Muscle layer of duodenum (tissue), 2 donors: ENCODE measurements around the gene D2HGDH.
"Not testable (repeated sequence)": the region's sequence is repeated elsewhere in the genome, so short reads cannot be mapped to it uniquely, and the experiment has no call there.

Experiments
- H3K27ac ChIP-seq: one replicate; pipeline ENCODE4 v1.7.0; 2013; ENCODE audit warnings: mild to moderate bottlenecking, low read length
- H3K27me3 ChIP-seq: one replicate; pipeline ENCODE4 v1.7.0; 2013; ENCODE audit warnings: low read depth, mild to moderate bottlenecking, control low read depth, low read length
- H3K36me3 ChIP-seq, 2 donors: one replicate each; pipeline ENCODE4 v1.7.0; 2013; ENCODE audit warnings: low read length in 2 of 2, control low read depth in 1 of 2, mild to moderate bottlenecking in 1 of 2; ENCODE audit not compliant: insufficient read depth in 2 of 2, control insufficient read depth in 1 of 2
- H3K4me1 ChIP-seq, 2 donors: one replicate each; pipeline ENCODE4 v1.7.0; 2013; ENCODE audit warnings: low read length in 2 of 2, mild to moderate bottlenecking in 2 of 2, control low read depth in 1 of 2, moderate library complexity in 1 of 2; ENCODE audit not compliant: insufficient read depth in 2 of 2, control insufficient read depth in 1 of 2
- H3K4me3 ChIP-seq, 2 donors: one replicate each; pipeline ENCODE4 v1.7.0; 2013; ENCODE audit warnings: low read length in 2 of 2, low read depth in 1 of 2, mild to moderate bottlenecking in 1 of 2
- H3K9me3 ChIP-seq, 2 donors: one replicate each; pipeline ENCODE4 v1.7.0; 2013; ENCODE audit warnings: low read length in 2 of 2, control low read depth in 1 of 2, mild to moderate bottlenecking in 1 of 2; ENCODE audit not compliant: control insufficient read depth in 1 of 2
- donor health status: healthy.

Gene D2HGDH

GRCh38 chr2:241728000-241728399 is 6.4 kb upstream of the D2HGDH start:
- Histone ChIP-seq H3K36me3 (peaks cover 0 to 18% of the 10 kb centered on the region in 2 donors), H3K4me1 (no peaks in the 10 kb centered on the region), H3K27ac (no peak overlapping the region), H3K9me3 (no peaks in the 10 kb centered on the region), H3K4me3 (no peak overlapping the region), H3K27me3 (no peaks in the 10 kb centered on the region)

DNA sequence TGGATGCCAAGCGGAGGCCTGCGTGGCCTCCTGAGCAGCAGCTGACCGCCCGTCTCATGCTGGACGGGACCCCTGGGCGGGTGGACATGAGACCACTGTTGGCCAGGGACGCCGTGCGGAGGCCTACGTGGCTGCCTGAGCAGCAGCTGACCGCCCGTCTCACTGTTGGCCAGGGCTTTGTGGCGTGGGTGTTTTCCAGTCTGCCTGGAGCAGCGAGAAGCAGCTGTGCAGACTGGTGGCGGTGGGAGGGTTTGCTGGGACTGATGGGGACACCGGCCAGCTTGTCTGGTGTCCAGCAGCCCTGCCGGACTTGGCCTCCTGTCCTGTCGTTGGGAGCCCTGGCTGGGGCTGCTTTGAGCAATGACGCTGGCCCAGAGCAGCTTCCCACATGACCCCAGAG is 5.8 kb upstream of the D2HGDH start:
- Histone ChIP-seq H3K27me3 (no peaks in the 10 kb centered on the region), H3K27ac (no peak overlapping the region), H3K36me3 (peaks cover 0 to 12% of the 10 kb centered on the region in 2 donors), H3K9me3 (no peaks in the 10 kb centered on the region), H3K4me3 (no peak overlapping the region), H3K4me1 (peaks cover 0 to 4% of the 10 kb centered on the region in 2 donors)

DNA sequence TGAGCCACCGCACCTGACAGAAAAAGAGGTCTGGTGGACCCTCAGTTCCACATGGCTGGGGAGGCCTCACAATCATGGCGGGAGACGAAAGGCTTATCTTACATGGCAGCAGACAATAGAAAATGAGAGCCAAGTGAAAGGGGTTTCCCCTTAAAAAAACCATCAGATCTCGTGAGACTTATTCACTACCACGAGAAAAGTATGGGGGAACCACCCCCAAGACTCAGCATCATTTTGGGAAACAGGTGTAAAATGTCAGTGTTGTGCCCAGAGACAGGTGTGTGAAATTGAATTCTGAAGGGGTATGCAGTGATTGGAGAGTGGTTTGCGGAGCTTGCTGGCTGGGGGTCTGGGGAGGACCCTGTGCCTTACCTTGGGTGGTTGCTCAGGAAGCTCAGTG is 4.6 kb upstream of the D2HGDH start:
- Histone ChIP-seq H3K27ac (no peak overlapping the region), H3K36me3 (peaks cover 0 to 9% of the 10 kb centered on the region in 2 donors), H3K4me1 (peaks cover 0 to 9% of the 10 kb centered on the region in 2 donors), H3K4me3 (no peak overlapping the region), H3K27me3 (no peaks in the 10 kb centered on the region), H3K9me3 (no peaks in the 10 kb centered on the region)

DNA sequence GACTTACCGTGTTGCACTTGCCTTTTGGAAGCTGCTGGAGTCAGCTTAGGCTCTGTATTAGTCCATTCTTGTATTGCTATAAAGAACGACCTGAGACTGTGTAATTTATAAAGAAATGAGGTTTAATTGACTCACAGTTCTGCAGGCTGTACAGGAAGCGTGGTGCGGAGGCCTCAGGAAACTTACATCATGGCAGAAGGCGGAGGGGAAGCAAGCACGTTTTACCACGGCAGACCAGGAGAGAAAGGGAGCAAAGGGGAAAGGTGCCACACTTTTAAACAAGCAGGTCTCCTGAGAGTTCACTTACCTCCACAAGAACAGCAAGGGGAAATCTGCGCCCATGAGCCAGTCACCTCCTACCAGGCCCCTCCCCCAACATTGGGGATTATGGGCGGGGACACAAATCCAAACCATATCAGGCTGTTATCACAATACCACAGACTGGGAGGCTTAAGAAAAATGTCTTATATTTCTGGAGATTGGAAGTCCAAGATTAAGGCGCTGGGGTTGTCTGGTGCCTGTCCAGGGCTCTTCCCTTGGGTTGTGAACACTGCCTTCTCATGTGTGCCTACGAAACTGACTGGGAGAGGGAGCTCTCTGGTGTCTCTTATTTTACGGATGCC is 3.6 kb upstream of the D2HGDH start:
- H3K9me3 ChIP-seq: no peaks in the 10 kb centered on the region
- H3K4me3 ChIP-seq: no peak overlapping the region
- H3K27me3 ChIP-seq: no peaks in the 10 kb centered on the region
- H3K4me1 ChIP-seq: peaks cover 0 to 9% of the 10 kb centered on the region in 2 donors
- H3K27ac ChIP-seq: no peak overlapping the region
- peaks cover 0 to 4% of the 10 kb centered on the region in 2 donors for H3K36me3 ChIP-seq

GRCh38 chr2:241732513-241733186 is 1.8 kb upstream of the D2HGDH start:
- not testable (repeated sequence) for H3K36me3 ChIP-seq, H3K9me3 ChIP-seq, H3K27ac ChIP-seq, H3K4me1 ChIP-seq, H3K27me3 ChIP-seq, H3K4me3 ChIP-seq

- Histone ChIP-seq H3K9me3 (no peaks in the 10 kb centered on the region), H3K36me3 (peaks cover 0 to 4% of the 10 kb centered on the region in 2 donors), H3K27me3 (no peaks in the 10 kb centered on the region), H3K27ac (no peak overlapping the region), H3K4me3 (peak overlapping the region; percentile 26 to 99), H3K4me1 (peaks cover 0 to 9% of the 10 kb centered on the region in 2 donors)
These were observed 831 bp upstream of the D2HGDH start for GRCh38 chr2:241733391-241734207.

DNA sequence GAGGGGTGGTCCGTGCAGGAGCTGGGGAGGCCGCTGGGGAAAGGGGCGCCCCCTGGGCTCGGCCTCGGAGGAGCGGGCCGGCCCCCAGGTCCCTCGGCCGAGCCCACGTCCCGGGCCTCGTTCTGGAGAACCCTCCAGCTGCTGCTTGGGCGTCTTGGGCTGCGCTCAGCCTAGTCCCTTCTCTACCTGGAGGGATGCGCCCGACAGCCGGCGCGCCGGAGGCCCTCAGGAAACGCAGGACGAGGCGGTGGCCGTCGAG is 293 bp upstream of the D2HGDH start:
- H3K27ac ChIP-seq: no peak overlapping the region
- H3K27me3 ChIP-seq: no peaks in the 10 kb centered on the region
- H3K4me1 ChIP-seq: peaks cover 0 to 9% of the 10 kb centered on the region in 2 donors
- H3K4me3 ChIP-seq: peak overlapping the region; percentile 26 to 99
- no peaks in the 10 kb centered on the region for H3K9me3 ChIP-seq
- H3K36me3 ChIP-seq: peaks cover 0 to 4% of the 10 kb centered on the region in 2 donors

DNA sequence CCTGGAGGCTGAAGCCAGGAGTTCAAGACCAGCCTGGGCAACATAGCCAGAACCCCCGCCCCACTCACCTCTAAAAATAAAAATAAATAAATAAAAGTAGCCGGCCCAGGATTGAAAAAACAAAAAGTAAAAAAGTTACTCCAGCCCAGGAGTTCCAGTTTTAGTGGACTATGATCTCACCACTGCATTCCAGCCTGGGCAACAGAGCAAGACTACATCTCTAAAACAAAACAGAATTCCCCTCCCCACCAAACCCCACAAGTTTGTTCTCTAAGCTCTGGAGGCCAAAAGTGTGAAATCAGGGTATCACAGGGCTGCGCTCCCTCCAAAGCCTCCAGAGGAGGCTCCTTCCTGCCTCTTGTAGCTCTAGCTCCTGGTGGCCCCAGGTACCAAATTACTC is 1.7 kb downstream of the D2HGDH start:
- H3K27me3 ChIP-seq: no peaks in the 10 kb centered on the region
- peaks cover 0 to 4% of the 10 kb centered on the region in 2 donors for H3K36me3 ChIP-seq
- no peaks in the 10 kb centered on the region for H3K9me3 ChIP-seq
- no peak overlapping the region for H3K4me3 ChIP-seq
- peaks cover 0 to 9% of the 10 kb centered on the region in 2 donors for H3K4me1 ChIP-seq
- no peak overlapping the region for H3K27ac ChIP-seq

DNA sequence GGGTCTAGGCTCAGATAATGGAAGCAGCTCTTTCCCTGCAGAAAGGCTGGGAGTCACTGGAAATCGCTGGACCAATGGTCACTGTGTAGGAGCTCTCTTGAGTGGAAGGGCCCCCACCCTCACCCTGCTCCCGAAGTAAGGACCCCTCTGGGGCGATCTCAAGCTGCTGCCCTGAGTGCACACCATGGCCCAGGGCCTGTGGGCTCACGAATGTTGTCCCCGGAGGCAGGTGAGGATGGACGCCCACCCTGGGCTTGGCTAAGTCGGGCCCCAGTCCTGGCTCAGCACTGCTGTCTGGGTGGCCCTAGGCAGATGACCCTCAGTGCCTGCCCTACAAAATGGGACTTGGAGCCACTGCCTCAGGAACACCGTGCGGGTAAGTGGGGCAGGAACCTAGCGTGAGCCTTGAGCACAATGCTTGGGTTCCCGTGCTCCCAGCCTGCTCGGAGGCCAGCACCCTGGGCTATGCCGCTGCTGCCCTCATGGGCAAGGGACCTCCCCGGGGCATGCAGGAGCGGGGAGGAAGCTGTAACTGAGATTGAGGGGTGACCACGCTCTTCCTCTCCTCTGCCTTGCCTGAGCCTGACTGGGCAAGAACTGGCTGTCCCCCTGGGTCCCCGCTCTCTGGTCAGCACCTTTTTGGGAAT is 3.7 kb downstream of the D2HGDH start:
- Histone ChIP-seq H3K4me1 (peaks cover 0 to 9% of the 10 kb centered on the region in 2 donors), H3K9me3 (no peaks in the 10 kb centered on the region), H3K4me3 (no peak overlapping the region), H3K27me3 (no peaks in the 10 kb centered on the region), H3K27ac (no peak overlapping the region), H3K36me3 (peaks cover 0 to 4% of the 10 kb centered on the region in 2 donors)

- H3K4me3 ChIP-seq: no peak overlapping the region
- H3K27ac ChIP-seq: no peak overlapping the region
- peaks cover 0 to under 1% of the 10 kb centered on the region in 2 donors for H3K4me1 ChIP-seq
- no peaks in the 10 kb centered on the region for H3K27me3 ChIP-seq
- no peaks in the 10 kb centered on the region for H3K9me3 ChIP-seq
- peaks cover 7 to 13% of the 10 kb centered on the region in 2 donors for H3K36me3 ChIP-seq
These were observed 4.7 kb downstream of the D2HGDH start for GRCh38 chr2:241739177-241739576.

GRCh38 chr2:241739651-241740050 is 5.2 kb downstream of the D2HGDH start:
- Histone ChIP-seq H3K27me3 (no peaks in the 10 kb centered on the region), H3K9me3 (no peaks in the 10 kb centered on the region), H3K4me1 (no peaks in the 10 kb centered on the region), H3K36me3 (peaks cover 11 to 18% of the 10 kb centered on the region in 2 donors), H3K4me3 (no peak overlapping the region), H3K27ac (no peak overlapping the region)
